ENCODE measurements around the gene DUSP10. TPM values are rescaled to one million over a fixed set of nuclear protein-coding genes. Genes with fewer than 3 reads are reported as not detected.

DUSP10 gene
- total RNA-seq, 1 donor from 2014 or later = 65.8 TPM

DNA sequence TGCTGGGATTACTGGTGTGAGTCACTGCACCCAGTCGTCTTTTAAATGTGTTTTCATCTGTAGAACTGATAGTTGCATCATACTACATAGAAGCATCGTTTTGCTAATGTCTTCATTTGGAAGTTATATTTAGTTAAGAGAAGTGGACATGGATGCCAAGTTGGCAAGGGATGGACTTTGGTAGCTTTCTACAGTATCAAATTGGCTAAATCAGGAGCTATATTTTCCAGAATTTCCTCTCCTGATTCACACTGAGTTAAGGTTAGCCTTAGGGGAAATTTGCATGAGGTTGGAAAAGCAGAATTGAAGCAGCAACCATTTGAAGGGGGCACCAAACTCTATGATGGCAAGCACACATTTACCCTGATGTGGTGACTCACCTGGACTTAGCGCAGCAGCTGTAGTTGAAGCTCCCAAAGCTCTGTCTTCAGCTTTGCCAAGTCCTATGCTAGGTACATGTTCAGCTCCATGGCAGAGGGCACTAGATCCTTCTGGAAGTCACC lies 43.9 kb downstream of the DUSP10 start:
- TF ChIP-seq, protein P1, sequence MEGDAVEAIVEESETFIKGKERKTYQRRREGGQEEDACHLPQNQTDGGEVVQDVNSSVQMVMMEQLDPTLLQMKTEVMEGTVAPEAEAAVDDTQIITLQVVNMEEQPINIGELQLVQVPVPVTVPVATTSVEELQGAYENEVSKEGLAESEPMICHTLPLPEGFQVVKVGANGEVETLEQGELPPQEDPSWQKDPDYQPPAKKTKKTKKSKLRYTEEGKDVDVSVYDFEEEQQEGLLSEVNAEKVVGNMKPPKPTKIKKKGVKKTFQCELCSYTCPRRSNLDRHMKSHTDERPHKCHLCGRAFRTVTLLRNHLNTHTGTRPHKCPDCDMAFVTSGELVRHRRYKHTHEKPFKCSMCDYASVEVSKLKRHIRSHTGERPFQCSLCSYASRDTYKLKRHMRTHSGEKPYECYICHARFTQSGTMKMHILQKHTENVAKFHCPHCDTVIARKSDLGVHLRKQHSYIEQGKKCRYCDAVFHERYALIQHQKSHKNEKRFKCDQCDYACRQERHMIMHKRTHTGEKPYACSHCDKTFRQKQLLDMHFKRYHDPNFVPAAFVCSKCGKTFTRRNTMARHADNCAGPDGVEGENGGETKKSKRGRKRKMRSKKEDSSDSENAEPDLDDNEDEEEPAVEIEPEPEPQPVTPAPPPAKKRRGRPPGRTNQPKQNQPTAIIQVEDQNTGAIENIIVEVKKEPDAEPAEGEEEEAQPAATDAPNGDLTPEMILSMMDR (IDR thresholded peaks at IDR 0.05; ENCODE audit: insufficient read depth, low read length, poor library complexity, severe bottlenecking) = no peak
- no peak overlapping the region for H3K4me3 ChIP-seq (ENCODE audit: low read depth, low read length)
- no peak for DNase-seq (ENCODE audit: low read depth)

DNA sequence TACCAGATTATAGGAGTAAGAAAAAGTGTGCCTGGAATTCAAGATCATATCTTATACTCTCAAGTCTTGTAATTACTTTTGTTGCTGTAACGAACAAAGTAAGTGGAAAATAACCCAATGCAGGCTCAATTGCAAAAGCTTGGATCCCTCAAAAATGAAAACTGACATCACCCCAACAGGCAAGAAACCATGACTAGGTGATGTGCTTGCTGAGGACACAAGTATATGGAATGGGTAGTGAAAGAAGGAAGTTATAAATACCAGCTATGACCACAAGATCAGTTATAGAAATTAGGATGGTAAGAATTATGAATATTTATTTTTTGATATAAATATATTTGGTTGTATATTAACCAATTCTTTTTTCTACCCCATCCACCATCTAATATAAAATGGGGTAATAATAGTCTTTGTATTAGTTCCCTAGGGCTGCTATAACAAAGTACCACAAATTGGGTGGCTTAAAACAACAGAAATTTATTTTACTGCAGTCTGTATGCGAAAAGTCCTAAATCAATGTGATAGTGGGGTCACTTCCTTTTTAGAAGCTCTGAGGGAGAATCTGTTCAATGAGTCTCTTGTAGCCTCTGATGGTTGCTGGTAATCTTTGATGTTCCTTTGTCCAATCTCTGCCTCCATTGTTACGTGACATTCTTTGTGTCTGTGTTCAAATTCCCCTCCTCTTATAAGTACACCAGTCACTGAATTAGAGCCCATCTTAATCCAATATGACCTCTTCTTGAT lies 45.0 kb downstream of the DUSP10 start:
- no peak for DNase-seq (ENCODE audit: low read depth)
- H3K4me3 ChIP-seq (ENCODE audit: low read depth, low read length) = no peak overlapping the region

More for the DNA sequence above, 43.9 kb downstream of the DUSP10 start:
- no peaks in the 10 kb centered on the region for H3K27me3 ChIP-seq (ENCODE audit: control insufficient read depth, insufficient read depth, low read length)
- no peaks in the 10 kb centered on the region for H3K36me3 ChIP-seq (ENCODE audit: control insufficient read depth, insufficient read depth, low read length)

DNA sequence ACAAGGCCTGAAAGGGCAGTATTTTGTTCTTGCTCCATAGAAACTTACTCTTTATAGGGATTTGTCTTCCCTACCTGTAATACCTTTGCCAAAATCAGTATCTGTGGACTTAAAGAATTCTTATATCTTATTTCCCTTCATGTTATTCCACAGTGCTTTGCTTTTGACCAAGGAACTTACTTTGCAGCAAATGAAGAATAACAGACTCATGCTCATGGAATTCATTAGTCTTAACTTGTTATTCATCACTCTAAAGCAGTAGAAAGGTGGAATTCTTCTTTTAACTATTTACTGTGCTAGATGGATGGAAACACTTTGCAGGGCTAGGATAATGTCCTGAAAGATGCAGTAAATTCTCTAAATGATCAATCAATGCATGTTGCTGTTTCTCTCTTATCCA lies 45.9 kb downstream of the DUSP10 start:
- Histone ChIP-seq H3K4me3 (ENCODE audit: low read depth, low read length) (no peak overlapping the region), H3K36me3 (ENCODE audit: control insufficient read depth, insufficient read depth, low read length) (no peaks in the 10 kb centered on the region), H3K27me3 (ENCODE audit: control insufficient read depth, insufficient read depth, low read length) (no peaks in the 10 kb centered on the region)
- no peak for DNase-seq (ENCODE audit: low read depth)
- TF ChIP-seq, protein P1 (IDR thresholded peaks at IDR 0.05; ENCODE audit: insufficient read depth, low read length, poor library complexity, severe bottlenecking) = no peak

More for the DNA sequence above, 45.0 kb downstream of the DUSP10 start:
- no peaks in the 10 kb centered on the region for H3K27me3 ChIP-seq (ENCODE audit: control insufficient read depth, insufficient read depth, low read length)
- H3K36me3 ChIP-seq (ENCODE audit: control insufficient read depth, insufficient read depth, low read length) = no peaks in the 10 kb centered on the region
- TF ChIP-seq, protein P1 (IDR thresholded peaks at IDR 0.05; ENCODE audit: insufficient read depth, low read length, poor library complexity, severe bottlenecking) = no peak

DNA sequence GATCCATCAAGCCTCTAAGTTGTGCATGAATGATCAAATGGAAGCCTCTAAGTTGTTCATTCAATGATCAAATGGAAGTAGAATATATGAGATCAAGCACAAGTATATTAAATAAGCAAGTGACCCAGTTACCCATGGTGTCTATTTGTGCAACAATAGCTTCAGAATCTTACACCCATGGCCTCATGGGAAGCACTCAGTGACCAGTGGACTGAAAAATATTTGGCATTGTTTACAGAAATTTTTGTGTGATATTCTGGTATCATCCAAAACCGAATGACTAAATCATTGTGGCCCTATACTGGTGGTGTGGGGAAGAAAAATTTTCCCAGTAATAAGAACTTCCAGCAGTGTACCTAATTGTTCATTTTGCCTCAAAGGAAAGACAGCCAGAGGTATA lies 46.6 kb downstream of the DUSP10 start:
- DNase-seq (ENCODE audit: low read depth) = no peak
- TF ChIP-seq, protein P1 (IDR thresholded peaks at IDR 0.05; ENCODE audit: insufficient read depth, low read length, poor library complexity, severe bottlenecking) = no peak

DNA sequence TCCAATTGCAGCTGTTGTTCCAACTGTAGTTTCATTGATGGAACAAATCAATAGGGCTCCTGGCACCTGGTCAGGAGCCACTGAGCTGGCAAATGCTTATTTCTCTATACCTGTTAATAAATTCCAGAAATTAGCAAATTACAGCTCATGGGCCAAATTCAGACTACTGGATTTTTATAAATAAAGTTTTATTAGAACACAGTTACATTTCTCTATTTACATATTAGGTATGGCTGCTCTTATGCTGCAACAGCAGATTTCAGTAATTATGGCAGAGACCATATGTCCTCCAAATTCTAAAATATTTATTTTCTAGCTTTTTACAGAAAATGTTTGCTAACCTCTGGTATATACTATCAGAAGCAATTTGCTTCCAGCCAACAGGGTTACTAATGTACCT lies 47.8 kb downstream of the DUSP10 start:
- no peaks in the 10 kb centered on the region for H3K36me3 ChIP-seq (ENCODE audit: control insufficient read depth, insufficient read depth, low read length)
- TF ChIP-seq, protein P1 (IDR thresholded peaks at IDR 0.05; ENCODE audit: insufficient read depth, low read length, poor library complexity, severe bottlenecking) = no peak
- no peak for DNase-seq (ENCODE audit: low read depth)
- no peaks in the 10 kb centered on the region for H3K27me3 ChIP-seq (ENCODE audit: control insufficient read depth, insufficient read depth, low read length)
- H3K4me3 ChIP-seq (ENCODE audit: low read depth, low read length) = no peak overlapping the region

More for the DNA sequence above, 46.6 kb downstream of the DUSP10 start:
- no peaks in the 10 kb centered on the region for H3K36me3 ChIP-seq (ENCODE audit: control insufficient read depth, insufficient read depth, low read length)
- no peak overlapping the region for H3K4me3 ChIP-seq (ENCODE audit: low read depth, low read length)
- H3K27me3 ChIP-seq (ENCODE audit: control insufficient read depth, insufficient read depth, low read length) = no peaks in the 10 kb centered on the region

Measured in kidney epithelial cell (primary cell).